ENCODE data around the gene SCN5A.

SCN5A gene

GRCh38 chr3:38556640-38557358 lies 92.7 kb downstream of the SCN5A start:
- no peak for DNase-seq

DNA sequence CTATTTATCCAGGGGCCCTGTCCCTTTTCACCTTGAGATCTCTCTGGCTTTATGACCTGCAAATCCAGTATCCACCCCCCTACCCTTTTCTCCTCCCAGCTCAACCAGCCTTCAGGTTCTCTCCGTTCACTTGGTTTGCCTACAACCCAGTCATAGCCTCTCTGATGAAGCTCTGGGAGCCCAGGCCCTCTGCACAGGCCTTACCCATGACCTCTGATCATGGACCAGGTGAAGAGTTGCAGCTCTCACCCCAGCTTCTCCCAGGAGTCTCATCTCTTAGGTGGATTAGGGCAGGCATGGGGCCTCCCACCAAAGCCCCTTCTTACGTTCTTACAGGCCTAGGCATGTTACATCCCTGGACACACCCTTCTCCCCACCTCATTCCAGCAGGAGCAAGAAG lies 93.6 kb downstream of the SCN5A start:
- no peak for DNase-seq

DNA sequence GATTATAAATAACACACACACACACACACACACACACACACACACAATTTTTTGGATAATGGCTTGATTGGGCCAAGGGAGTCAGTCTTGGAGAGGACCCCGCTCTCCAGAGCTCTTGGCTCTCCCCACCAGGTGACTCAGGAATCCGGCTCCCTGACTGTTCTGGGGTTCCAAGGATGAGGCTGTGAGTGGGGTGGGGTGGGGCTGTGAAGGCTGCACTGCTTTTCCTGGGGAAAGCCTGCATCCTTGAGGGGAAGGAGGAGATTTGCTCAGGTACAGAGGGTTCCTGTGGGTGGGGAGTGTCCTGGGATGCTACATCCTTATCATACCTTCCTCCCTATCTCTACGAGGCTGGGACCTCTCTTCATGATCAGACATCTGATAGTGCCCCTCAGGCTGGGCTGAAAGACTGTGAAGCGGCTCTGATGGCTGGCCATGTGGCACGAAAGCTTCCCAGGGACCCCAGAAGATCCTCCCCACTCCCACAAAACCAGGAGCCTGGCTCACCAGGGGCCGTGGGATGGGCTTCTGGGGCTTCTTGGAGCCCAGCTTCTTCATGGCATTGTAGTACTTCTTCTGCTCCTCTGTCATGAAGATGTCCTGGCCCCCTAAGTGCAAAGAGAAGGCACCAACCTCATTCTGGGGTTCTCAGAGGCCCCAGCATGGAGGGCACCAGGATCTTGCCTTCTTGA lies 94.2 kb downstream of the SCN5A start:
- DNase-seq, result no peak

DNA sequence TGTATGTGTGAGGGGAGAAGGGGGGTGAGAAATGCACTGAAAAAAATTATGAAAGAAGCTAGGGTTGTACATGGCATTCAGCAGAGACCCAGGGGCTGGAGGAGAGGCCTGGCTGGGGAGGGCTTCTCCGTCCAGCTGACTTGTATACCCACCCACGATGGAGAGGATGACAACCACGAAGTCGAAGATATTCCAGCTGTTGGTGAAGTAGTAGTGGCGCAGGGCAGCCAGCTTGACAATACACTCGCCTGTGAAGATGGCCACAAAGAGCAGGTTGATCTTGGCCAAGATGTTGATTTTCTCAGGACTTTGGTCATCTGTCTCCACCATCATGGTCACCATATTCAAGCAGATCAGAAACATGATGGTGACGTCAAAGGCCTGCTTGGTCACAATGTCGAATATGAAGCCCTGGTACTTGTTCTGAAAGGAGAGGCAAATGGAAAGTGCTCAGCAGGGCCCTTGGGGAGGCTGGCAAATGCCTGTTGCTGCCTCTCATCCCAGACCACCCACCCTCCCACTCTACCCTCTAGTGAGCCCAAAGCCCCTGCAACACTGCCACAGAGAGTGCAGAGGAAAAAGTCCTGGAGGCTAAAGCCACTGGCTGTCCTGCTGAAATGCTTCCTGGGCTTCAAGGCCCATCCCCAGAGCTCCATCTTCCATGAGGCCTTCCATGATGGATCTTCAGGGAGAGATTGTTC lies 95.2 kb downstream of the SCN5A start:
- no peak for DNase-seq

DNA sequence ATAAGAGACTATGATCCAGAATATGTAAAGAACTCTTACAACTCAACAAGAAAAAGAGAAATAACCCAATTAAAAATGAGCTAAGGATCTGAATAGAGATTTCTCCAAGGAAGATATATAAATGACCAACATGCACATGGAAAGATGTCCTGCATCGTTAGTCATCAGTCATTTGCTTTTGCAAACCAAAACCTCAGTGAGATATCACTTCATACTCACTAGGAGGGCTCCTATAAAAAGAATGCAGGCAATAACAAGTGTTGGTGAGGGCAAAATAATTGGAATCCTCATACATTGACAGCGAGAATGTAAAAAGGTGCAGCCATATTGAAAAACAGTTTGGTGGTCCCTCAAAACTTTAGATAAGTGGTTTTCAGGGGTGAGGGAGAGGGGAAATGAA lies 96.4 kb downstream of the SCN5A start:
- DNase-seq, result no peak

- DNase-seq, result no peak
Measured at GRCh38 chr3:38552364-38552763, 97.1 kb downstream of the SCN5A start.

GRCh38 chr3:38551026-38551832 lies 98.3 kb downstream of the SCN5A start:
- DNase-seq, result no peak

DNA sequence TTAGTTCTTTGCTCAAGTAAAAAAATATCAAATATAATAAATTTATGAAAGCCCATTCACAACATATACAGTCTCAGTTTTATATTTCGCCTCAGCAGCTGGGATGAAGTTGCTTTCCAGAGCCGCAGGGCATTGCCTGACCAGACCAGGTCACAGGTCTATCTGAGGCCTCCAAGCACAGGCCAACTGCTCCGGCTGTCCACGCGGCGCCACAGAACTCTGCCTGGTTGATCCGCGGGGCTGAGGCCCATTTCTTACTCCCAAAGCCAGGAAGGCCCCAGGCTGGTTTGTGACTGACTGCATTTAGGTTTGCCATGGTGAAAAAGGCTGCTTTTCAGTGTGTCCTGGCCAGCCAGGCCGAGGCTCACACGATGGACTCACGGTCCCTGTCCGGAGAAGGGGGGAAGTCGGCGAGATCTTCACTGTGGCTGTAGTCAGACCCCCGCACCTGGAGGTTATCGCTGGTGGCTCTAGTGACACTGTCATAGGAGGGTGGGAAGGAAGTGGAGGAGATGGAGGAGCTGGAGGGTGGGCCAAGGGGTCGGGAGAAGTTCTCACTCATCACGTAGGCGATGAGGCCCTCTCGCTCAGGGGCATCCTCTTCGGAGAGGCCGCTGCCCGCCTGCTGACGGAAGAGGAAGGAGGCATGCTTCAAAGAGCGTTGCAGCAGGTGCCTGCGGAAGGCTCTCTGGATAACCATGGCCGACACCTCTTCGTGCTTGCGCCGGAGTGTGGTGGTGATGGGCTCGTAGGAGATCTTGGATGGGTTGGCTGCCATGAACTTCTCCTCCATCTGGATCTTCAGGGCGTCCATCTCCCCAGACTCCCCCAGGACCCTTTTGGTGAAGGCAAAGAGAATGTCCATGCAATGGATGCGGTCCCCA lies 99.3 kb downstream of the SCN5A start:
- no peak for DNase-seq

DNA sequence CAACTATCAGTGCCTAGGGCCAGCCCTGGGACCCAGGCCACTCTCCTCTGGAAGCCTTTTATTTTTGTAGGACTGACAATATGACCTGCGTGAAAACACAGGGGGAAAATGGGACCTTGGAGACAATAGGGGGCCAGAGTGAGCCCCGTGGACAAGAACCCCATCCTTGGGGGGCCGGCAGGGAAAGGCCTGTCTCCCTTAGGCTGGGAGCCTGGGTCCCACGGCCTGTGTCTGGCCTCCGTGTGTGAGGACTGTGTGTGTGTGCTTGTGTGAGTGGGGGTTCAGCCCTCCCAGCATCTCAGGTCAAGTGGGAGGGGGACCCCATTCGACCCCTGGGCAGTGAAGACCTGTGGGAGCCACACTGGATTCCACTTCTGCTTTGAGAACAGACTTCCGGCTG lies 100.0 kb downstream of the SCN5A start:
- peak; percentile 19 for DNase-seq

GRCh38 chr3:38549082-38549481 lies 100.4 kb downstream of the SCN5A start:
- peak; percentile 37 for DNase-seq

DNA sequence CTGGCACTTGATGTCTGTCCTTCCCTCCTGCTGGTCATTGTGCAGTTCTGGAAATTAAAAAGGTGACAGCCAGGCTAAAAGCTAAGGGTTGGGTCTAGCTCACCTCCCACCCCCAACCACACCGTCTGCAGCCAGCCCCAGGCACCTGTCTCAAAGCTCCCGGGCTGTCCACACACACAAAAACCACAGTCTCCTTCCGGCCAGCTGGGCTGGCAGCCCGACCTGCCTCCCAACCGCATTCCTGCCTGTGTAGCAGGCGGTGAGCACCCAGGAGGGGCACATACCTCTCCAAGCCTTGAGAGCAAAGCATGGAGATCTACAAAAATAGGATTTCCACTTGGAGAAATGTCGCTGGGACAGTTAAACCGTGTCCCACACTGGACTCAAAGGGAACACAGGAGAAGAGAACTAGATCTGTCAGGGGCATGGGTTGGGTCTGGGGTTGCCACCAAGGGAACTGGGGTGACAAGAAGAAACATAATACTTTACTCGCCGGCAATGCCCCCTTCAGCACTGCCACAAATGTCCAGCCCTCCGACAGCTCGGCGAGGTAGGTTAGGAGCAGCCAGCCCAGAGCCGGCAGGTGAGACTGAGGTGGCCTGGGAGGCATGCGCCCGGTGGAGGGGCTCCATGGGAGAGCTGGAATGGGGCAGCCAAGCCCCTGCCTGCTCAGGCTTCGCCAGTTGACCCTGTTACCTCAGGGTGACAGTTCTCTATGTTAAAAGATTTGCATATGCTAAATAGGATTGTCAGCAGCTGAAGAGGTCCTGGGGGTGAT lies 101.1 kb downstream of the SCN5A start:
- DNase-seq, result peak; percentile 44

GRCh38 chr3:38545983-38546382 lies 103.5 kb downstream of the SCN5A start:
- no peak for DNase-seq

DNA sequence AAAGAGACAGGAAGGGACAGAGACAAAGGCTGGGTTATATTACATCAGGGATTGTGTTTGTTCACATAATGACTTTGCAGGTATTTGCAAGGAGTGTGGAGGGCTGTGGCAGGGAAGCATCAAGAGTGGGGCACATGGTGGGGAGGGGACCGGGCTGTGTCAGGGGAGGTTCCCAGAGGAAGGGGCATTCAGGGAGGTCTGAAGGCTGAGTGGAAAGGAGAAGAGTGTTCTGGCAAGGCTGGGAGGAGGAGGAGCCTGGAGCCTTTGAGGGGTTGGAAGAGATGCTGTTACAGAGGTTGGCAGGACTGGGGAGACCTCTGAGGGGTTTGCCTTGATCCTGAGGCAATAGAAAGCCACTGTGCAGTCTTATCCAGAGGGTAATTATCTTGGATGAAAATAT lies 103.9 kb downstream of the SCN5A start:
- DNase-seq, result no peak

- no peak for DNase-seq
Measured at GRCh38 chr3:38544926-38545325, 104.6 kb downstream of the SCN5A start.

DNA sequence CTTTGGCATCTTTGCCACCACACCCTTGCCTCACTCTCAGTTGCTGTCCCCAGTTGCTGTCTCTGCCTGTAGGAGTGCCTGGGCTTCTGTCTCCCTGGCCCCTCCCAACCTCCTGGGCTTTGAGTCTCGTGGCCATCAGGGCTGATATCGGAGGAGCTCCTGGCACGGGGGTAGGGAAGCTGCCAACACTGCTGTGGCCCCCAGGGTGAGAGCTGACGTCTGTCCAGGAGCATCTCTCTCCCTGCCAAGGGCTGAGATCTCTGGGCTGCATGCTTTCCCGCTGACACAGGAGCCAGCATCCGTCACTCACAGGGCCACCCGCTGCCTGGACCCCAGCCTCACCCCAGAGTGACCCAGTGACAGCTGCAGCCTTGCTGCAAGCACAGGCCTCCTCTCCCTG lies 105.9 kb downstream of the SCN5A start:
- no peak for DNase-seq

- no peak for DNase-seq
Measured at GRCh38 chr3:38542401-38543298, 106.8 kb downstream of the SCN5A start.

GRCh38 chr3:38541806-38542205 lies 107.7 kb downstream of the SCN5A start:
- DNase-seq, result no peak

- peak; percentile 24 for DNase-seq
Measured at GRCh38 chr3:38538773-38539353, 110.6 kb downstream of the SCN5A start.

DNA sequence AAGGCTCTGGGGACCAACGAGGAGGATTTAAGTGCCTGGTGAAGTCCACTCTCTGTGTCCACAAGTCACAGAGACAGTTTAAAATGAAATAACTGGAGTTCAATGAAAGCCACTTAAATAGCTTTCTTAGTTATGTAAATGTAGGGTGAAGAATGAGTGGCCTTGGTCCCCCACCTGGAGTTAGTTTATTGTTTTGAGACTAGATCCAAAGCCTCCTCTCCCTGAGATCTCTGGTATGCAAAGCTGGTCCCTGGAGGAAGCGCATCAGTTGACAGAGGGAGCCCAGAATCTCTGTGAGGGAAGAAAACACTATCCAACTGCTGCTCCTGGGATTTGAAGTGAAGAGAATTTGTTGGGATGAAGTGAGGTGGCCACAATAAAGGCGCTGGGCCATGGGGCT lies 112.8 kb downstream of the SCN5A start:
- DNase-seq, result no peak

DNA sequence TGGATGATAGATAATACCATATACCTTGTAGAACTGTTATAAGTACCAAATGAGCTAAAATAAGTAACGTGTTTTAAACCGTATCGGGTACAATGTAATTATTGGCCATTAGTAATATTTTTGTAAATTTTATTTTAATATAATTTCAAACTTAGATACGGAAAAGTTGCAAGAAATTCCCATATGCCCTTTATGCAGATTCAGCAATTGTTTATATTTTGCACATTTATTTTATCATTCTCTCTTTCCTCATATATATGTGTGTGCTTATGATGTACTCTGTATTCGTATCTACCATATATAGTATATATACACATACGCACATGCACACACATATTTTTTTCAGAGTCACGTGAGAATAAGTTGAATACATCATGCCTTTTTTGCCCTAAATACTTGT lies 114.9 kb downstream of the SCN5A start:
- DNase-seq, result no peak

All from activated CD8-positive, alpha-beta memory T cell treated with anti-CD3 and anti-CD28 coated beads for 24 hours (primary cell).